ENCODE measurements around the gene FRAT2.

- TF ChIP-seq CTCF (IDR thresholded peaks at IDR 0.05; ENCODE audit: low read depth, low read length) = no peak
- TF ChIP-seq POLR2A (IDR thresholded peaks at IDR 0.05; ENCODE audit: extremely low read depth, insufficient read length) = no peak
Measured at GRCh38 chr10:97314671-97315070, 19.9 kb downstream of the FRAT2 start.
